HG03095 (cell line): Measurements from ENCODE around the gene ERICH4.
"Not testable (repeated sequence)": the region's sequence is repeated elsewhere in the genome, so short reads cannot be mapped to it uniquely, and the experiment has no call there.

Experiments
- ATAC-seq: cut with Tn5 transposase; IDR thresholded peaks from one replicate; pipeline ENCODE4 v1.9.1; 2021; ENCODE audit warnings: moderate library complexity; ENCODE audit not compliant: unreplicated experiment

Gene ERICH4, protein sequence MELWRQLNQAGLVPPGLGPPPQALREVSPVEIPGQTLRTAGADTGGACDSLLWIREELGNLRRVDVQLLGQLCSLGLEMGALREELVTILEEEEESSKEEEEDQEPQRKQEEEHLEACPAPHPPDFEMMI

GRCh38 chr19:41442473-41443355 is at the start of gene ERICH4:
Gene ERICH4 (plus strand): TSS chr19:41443156. CDS start chr19:41443170, 14 bp downstream.
- no peak for ATAC-seq

DNA sequence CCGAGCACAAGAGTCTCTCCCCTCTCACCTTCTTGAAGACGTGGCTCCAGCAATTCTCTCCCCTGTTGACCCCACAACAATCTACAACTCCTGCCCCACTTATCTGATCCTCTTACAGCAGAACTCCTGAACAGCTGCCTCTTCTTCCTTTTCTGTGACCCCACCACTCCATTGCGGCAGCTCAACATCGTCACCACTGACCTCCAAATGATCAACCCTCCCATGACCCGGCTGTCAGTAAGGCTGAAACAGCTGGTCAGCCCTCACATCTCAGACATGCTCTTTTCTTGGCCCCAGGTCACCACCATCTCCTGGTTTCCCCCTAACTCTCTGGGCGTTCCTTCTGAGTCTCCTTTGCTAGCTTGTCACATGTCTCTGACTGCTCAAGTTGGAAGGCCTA is 47.6 kb upstream of the ERICH4 start:
- no peak for ATAC-seq

GRCh38 chr19:41397086-41398049 is 45.6 kb upstream of the ERICH4 start, which contains the start of the genes BCKDHA and EXOSC5:
Gene BCKDHA (plus strand): TSS chr19:41397818. CDS start chr19:41397828, 10 bp downstream.
Gene EXOSC5 (minus strand): TSS chr19:41397359. CDS start chr19:41397328, 31 bp downstream.
- peak; percentile 78 for ATAC-seq

DNA sequence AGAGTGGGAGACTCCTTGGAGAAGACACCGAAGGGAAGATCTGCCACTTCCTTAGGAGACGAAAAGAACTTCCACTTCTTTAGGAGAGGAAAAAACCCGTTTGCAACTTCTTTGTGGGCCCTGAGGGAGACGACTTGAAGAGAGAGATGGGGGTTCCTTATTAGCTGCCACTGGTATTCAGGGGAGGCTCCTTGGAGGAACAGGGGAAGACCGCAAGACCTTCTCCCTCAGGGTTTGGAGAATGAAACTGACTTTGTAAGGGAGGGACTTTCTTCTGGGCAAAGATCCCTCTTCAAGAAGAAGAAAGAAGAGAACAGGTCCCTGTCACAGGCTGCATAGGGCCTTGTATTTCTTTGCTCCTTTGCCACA is 44.9 kb upstream of the ERICH4 start:
- ATAC-seq, result no peak

- ATAC-seq, result no peak
These were observed 44.4 kb upstream of the ERICH4 start for GRCh38 chr19:41398598-41398997.

GRCh38 chr19:41399091-41399490 is 43.9 kb upstream of the ERICH4 start:
- ATAC-seq, result no peak

- ATAC-seq, result no peak
These were observed 43.4 kb upstream of the ERICH4 start for GRCh38 chr19:41399525-41399924.

GRCh38 chr19:41401483-41401882 is 41.5 kb upstream of the ERICH4 start:
- no peak for ATAC-seq

GRCh38 chr19:41402010-41402409 is 40.9 kb upstream of the ERICH4 start:
- no peak for ATAC-seq

- ATAC-seq, result no peak
These were observed 39.6 kb upstream of the ERICH4 start for GRCh38 chr19:41403181-41403970.

- no peak for ATAC-seq
These were observed 37.2 kb upstream of the ERICH4 start for GRCh38 chr19:41405776-41406175.

DNA sequence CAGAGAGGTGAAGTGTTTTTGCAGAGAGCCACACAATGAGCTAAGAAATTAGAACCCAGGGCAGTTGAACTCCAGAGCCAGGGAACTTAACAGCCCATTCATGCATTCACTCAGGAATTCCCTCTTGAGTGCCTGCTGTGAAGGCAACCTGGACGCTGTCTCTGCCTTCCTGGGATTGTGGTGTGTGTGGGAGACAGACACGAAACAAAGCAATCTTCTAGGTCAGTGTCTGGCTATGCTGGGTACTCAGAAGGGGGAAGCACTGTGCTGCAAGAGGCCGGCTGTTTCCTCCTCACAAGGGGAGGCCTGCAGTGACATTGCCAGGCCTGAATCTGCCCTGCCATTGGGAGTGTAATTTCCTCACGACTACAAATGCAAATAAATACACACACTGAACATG is 35.7 kb upstream of the ERICH4 start:
- ATAC-seq, result no peak

DNA sequence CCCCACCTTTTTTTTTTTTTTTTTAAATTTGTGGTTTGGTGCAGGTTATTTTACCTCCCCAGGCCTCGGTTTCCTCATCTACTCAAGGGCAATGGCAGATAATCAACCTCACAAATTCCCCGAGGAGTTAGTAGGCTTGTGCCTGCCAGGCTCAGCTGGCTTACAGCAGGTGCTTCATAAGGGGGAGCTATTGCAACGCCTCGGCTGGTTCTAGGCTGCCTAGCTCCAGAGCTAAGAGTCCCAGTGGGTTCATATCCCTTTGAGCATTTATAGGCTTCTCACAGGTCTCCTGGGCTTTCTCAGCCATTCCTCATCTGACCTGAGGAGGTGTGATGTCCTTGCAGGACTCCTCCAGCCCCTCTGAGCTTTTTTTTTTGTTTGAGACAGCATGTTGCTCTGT is 34.7 kb upstream of the ERICH4 start:
- ATAC-seq, result no peak

- ATAC-seq, result not testable (repeated sequence)
These were observed 34.1 kb upstream of the ERICH4 start for GRCh38 chr19:41408846-41409245.

DNA sequence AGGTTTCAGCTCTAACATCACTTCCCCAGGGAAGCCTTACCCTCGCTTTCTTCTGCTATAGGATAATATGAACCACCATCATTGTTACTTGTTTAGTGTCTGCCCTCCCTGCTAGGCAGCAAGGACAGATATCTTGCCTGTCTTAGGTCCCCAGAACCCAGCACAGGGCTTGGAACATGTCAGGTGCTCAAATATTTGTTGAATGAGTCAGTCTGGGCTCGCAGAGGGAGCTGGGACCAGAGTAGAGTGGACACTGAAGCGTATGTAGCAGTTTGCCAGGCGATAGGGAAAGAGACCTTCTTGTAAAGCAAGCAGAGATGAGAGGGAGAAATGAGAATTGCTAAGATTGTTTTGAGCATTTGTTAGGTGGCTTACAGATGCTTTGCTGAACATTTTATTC is 33.7 kb upstream of the ERICH4 start:
- no peak for ATAC-seq

DNA sequence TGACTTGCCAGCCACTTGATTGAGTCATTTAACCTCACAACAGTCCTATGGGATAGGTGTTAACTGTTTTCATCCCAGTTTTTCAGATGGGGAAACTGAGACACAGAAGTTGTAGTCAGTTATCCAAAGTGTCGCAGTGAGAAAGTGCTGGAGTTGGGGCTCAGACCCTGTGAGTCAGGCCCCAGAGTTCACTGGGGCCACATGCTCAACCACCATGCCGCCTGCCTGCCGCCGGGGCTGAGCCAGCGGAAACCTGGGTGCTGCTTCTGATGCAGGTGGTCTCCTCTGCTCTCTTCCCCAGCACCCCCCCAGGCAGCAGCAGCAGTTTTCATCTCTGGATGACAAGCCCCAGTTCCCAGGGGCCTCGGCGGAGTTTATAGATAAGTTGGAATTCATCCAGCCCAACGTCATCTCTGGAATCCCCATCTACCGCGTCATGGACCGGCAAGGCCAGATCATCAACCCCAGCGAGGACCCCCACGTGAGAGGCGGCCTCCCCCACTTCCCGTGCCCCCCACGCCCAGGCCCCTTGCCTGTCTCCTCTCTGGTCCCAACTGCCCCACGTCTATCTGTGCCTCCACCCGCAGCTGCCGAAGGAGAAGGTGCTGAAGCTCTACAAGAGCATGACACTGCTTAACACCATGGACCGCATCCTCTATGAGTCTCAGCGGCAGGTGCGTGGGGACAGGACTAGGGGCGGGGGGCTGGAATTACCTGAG is 32.5 kb upstream of the ERICH4 start:
- ATAC-seq, result no peak

- no peak for ATAC-seq
These were observed 31.6 kb upstream of the ERICH4 start for GRCh38 chr19:41411100-41411967.

DNA sequence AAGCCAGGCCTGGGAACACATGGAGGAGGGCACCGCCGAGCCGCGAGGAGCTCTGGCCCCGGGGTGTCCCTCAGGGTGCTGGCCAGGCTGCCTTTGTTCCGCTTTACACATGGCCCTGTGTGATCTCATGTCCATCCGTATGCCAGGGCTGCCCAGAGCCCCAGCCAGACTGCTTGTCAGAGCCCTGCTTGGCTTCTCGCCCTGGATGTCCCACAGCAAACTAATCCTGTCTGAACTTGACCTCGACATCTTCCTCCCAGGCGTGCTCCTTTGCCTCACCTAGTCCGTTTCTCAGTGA is 31.0 kb upstream of the ERICH4 start:
- ATAC-seq, result no peak

GRCh38 chr19:41412953-41413352 is 30.0 kb upstream of the ERICH4 start:
- no peak for ATAC-seq
